H9 (cell line): ENCODE results near the gene ROBO1. TPM values are rescaled to one million over a fixed set of nuclear protein-coding genes. Genes with fewer than 3 reads are reported as not detected.

Source experiments
- DNase-seq: peaks from one replicate; pipeline ENCODE4 v3.0.0-alpha.2; 2017
- H2AFZ ChIP-seq: one replicate; pipeline ENCODE4 v1.6.1; 2013; ENCODE audit warnings: mild to moderate bottlenecking, low read length, control low read depth, moderate library complexity
- H2AK5ac ChIP-seq: 2 replicates; pipeline ENCODE4 v1.6.1; 2013; ENCODE audit warnings: low read length, control low read depth, mixed read lengths; ENCODE audit not compliant: insufficient read length
- H2BK120ac ChIP-seq: one replicate; pipeline ENCODE4 v1.6.1; 2013; ENCODE audit warnings: low read depth, mild to moderate bottlenecking, low read length, control low read depth, inconsistent platforms; ENCODE audit not compliant: poor library complexity, severe bottlenecking
- H2BK12ac ChIP-seq: 2 replicates; pipeline ENCODE4 v1.6.1; 2013; ENCODE audit warnings: low read length, control low read depth, mixed read lengths, low read depth; ENCODE audit not compliant: insufficient read length
- H2BK15ac ChIP-seq: 2 replicates; pipeline ENCODE4 v1.6.1; 2013; ENCODE audit warnings: low read depth, low read length, control low read depth
- H2BK20ac ChIP-seq: one replicate; pipeline ENCODE4 v1.6.1; 2013; ENCODE audit warnings: low read depth, mild to moderate bottlenecking, low read length, control low read depth, inconsistent platforms; ENCODE audit not compliant: poor library complexity, severe bottlenecking
- H2BK5ac ChIP-seq: 2 replicates; pipeline ENCODE4 v1.6.1; 2013; ENCODE audit warnings: low read length, control low read depth, mixed read lengths; ENCODE audit not compliant: insufficient read length
- H3K14ac ChIP-seq: 2 replicates; pipeline ENCODE4 v1.6.1; 2013; ENCODE audit warnings: low read length, control low read depth; ENCODE audit not compliant: insufficient read depth
- H3K18ac ChIP-seq: 2 replicates; pipeline ENCODE4 v1.6.1; 2013; ENCODE audit warnings: low read depth, mild to moderate bottlenecking, mixed read lengths, low read length, control low read depth; ENCODE audit not compliant: insufficient read length
- H3K23ac ChIP-seq: 2 replicates; pipeline ENCODE4 v1.6.1; 2013; ENCODE audit warnings: low read length, control low read depth, mixed read lengths, low read depth; ENCODE audit not compliant: insufficient read length
- H3K23me2 ChIP-seq: 2 replicates; pipeline ENCODE4 v1.6.1; 2013; ENCODE audit warnings: low read depth, mild to moderate bottlenecking, mixed read lengths, low read length, control low read depth; ENCODE audit not compliant: insufficient read length, poor library complexity, severe bottlenecking
- H3K27ac ChIP-seq: 2 replicates; pipeline ENCODE4 v1.5.1; 2013; ENCODE audit warnings: low read length, control low read depth, mixed read lengths, low read depth; ENCODE audit not compliant: insufficient read length
- H3K27me3 ChIP-seq: 2 replicates; pipeline ENCODE4 v1.6.1; 2013; ENCODE audit warnings: low read length, control low read depth, inconsistent platforms; ENCODE audit not compliant: insufficient read depth
- H3K4ac ChIP-seq: 2 replicates; pipeline ENCODE4 v1.6.1; 2013; ENCODE audit warnings: low read depth, mild to moderate bottlenecking, control low read depth, inconsistent platforms, low read length, moderate library complexity
- H3K4me1 ChIP-seq: 2 replicates; pipeline ENCODE4 v1.6.1; 2013; ENCODE audit warnings: low read length, control low read depth, inconsistent platforms; ENCODE audit not compliant: insufficient read depth
- H3K4me2 ChIP-seq: 2 replicates; pipeline ENCODE4 v1.6.1; 2013; ENCODE audit warnings: low read length, control low read depth, mixed read lengths; ENCODE audit not compliant: insufficient read length, insufficient read depth
- H3K56ac ChIP-seq: 2 replicates; pipeline ENCODE4 v1.6.1; 2013; ENCODE audit warnings: low read depth, mild to moderate bottlenecking, mixed read lengths, low read length, control low read depth; ENCODE audit not compliant: insufficient read length
- H3K79me1 ChIP-seq: 2 replicates; pipeline ENCODE4 v1.6.1; 2013; ENCODE audit warnings: low read depth, mild to moderate bottlenecking, moderate library complexity, low read length, control low read depth, inconsistent platforms; ENCODE audit not compliant: insufficient read depth, poor library complexity, severe bottlenecking
- H3K79me2 ChIP-seq: 2 replicates; pipeline ENCODE4 v1.6.1; 2013; ENCODE audit warnings: low read length, control low read depth, inconsistent platforms; ENCODE audit not compliant: insufficient read depth
- H3K9ac ChIP-seq: 2 replicates; pipeline ENCODE4 v1.6.1; 2013; ENCODE audit warnings: low read length, control low read depth, mixed read lengths; ENCODE audit not compliant: insufficient read length; ENCODE audit errors: extremely low read depth
- H3K9me3 ChIP-seq: one replicate; pipeline ENCODE4 v1.6.1; 2013; ENCODE audit warnings: low read depth, low read length, inconsistent platforms; ENCODE audit not compliant: control insufficient read depth
- H3T11ph ChIP-seq: one replicate; pipeline ENCODE4 v1.6.1; 2013; ENCODE audit warnings: mild to moderate bottlenecking, low read length, control low read depth, inconsistent platforms
- H4K20me1 ChIP-seq: one replicate; pipeline ENCODE4 v1.6.1; 2013; ENCODE audit not compliant: control insufficient read depth, insufficient read length, insufficient read depth
- H4K5ac ChIP-seq: 2 replicates; pipeline ENCODE4 v1.6.1; 2013; ENCODE audit warnings: low read depth, mild to moderate bottlenecking, mixed read lengths, low read length, control low read depth; ENCODE audit not compliant: insufficient read length
- H4K8ac ChIP-seq: replicated peaks from 2 replicates; pipeline ENCODE4 v1.6.1; 2013; ENCODE audit warnings: low read length, control low read depth, mixed read lengths, low read depth; ENCODE audit not compliant: insufficient read length
- H4K91ac ChIP-seq: 2 replicates; pipeline ENCODE4 v1.6.1; 2013; ENCODE audit warnings: low read depth, mild to moderate bottlenecking, moderate library complexity, mixed read lengths, low read length, control low read depth; ENCODE audit not compliant: insufficient read length
- H3K27ac Mint-ChIP-seq, 3 experiments: 2 replicates in 2 of 3; 3 replicates in 1 of 3; pipeline ENCODE4 v1.8.0; 2020 to 2021; ENCODE audit warnings: mixed read lengths in 3 of 3, mild to moderate bottlenecking in 1 of 3, moderate library complexity in 1 of 3
- H3K27me3 Mint-ChIP-seq: 2 replicates; pipeline ENCODE4 v1.8.0; 2021; ENCODE audit warnings: low read depth, mild to moderate bottlenecking, moderate library complexity, mixed read lengths
- H3K36me3 Mint-ChIP-seq, 3 experiments: 2 replicates in 2 of 3; 3 replicates in 1 of 3; pipeline ENCODE4 v1.8.0; 2020 to 2021; ENCODE audit warnings: low read depth in 3 of 3, mixed read lengths in 3 of 3; ENCODE audit not compliant: insufficient read depth in 1 of 3
- H3K4me1 Mint-ChIP-seq, 2 experiments: 2 replicates each; pipeline ENCODE4 v1.8.0; 2020; ENCODE audit warnings: mixed read lengths in 2 of 2
- H3K4me3 Mint-ChIP-seq, 2 experiments: 2 replicates in 1 of 2; 3 replicates in 1 of 2; pipeline ENCODE4 v1.8.0; 2020 to 2021; ENCODE audit warnings: mild to moderate bottlenecking in 2 of 2, mixed read lengths in 2 of 2, moderate library complexity in 1 of 2
- H3K9me3 Mint-ChIP-seq, 2 experiments: 2 replicates in 1 of 2; 3 replicates in 1 of 2; pipeline ENCODE4 v1.8.0; 2020; ENCODE audit warnings: mild to moderate bottlenecking in 2 of 2, mixed read lengths in 2 of 2, moderate library complexity in 1 of 2
- CTCF ChIP-seq: fragments of 200-600 bp; sonication (generic); conservative IDR thresholded peaks from 3 replicates; pipeline ENCODE4 v1.8.0; 2021; ENCODE audit warnings: antibody characterized with exemption, mild to moderate bottlenecking
- WGBS: extraction: QIAGEN DNeasy Blood & Tissue Kit; methylation state at CpG from one replicate; pipeline ENCODE4 v1.1.7; 2013; ENCODE audit warnings: missing lambda C conversion rate, low lambda C conversion rate, mixed read lengths; ENCODE audit not compliant: insufficient read length; ENCODE audit errors: extremely low coverage; 5-methylcytosine and 5-hydroxymethylcytosine counted together
- total RNA-seq: library from RNA; stranded (reverse); gene quantifications from 2 replicates; pipeline ENCODE4 v1.2.1, GENCODE V29; 2021

The ROBO1 gene
- total RNA-seq, 1 experiment from 2014 or later, result 62.7 TPM

- Histone ChIP-seq H3K23ac (no peak overlapping the region), H2BK5ac (no peak overlapping the region), H4K5ac (no peak overlapping the region), H3K4me2 (no peak overlapping the region), H3K9ac (no peak overlapping the region), H3K79me1 (no peaks in the 10 kb centered on the region), H3T11ph (no peak overlapping the region), H4K8ac (no peak overlapping the region), H2AFZ (no peak overlapping the region), H4K91ac (no peak overlapping the region), H3K56ac (no peak overlapping the region), H3K18ac (no peak overlapping the region), H3K23me2 (no peaks in the 10 kb centered on the region), H2AK5ac (no peak overlapping the region), H2BK120ac (no peak overlapping the region), H3K79me2 (no peaks in the 10 kb centered on the region), H3K14ac (no peak overlapping the region), H2BK12ac (no peak overlapping the region), H3K4me1 (no peaks in the 10 kb centered on the region), H2BK20ac (no peak overlapping the region), H2BK15ac (no peak overlapping the region), H3K4ac (no peak overlapping the region), H4K20me1 (no peaks in the 10 kb centered on the region), H3K9me3 (no peaks in the 10 kb centered on the region), H3K27me3 (no peaks in the 10 kb centered on the region), H3K27ac (no peak overlapping the region)
- Mint-ChIP-seq H3K27ac (no peak overlapping the region), H3K9me3 (no peaks in the 10 kb centered on the region; a peak in 1 of 5 replicates), H3K4me1 (peaks cover 14 to 19% of the 10 kb centered on the region in 2 experiments), H3K36me3 (no peaks in the 10 kb centered on the region), H3K27me3 (no peaks in the 10 kb centered on the region), H3K4me3 (no peak overlapping the region)
- no CpG with 5 or more reads among the region's 2 CpGs for WGBS
- TF ChIP-seq CTCF, result no peak
- DNase-seq, result no peak
Measured at GRCh38 chr3:79488407-79488806, 279.4 kb downstream of the ROBO1 start.
